Activated T-helper 17 cell treated with anti-CD3 and anti-CD28 coated beads, Interleukin-2, amount 50 U/mL, for 72 hours (primary cell): ENCODE data around the gene PRICKLE1. TPM values are rescaled to one million over a fixed set of nuclear protein-coding genes. Genes with fewer than 3 reads are reported as not detected.
"Not testable (repeated sequence)": the region's sequence is repeated elsewhere in the genome, so short reads cannot be mapped to it uniquely, and the experiment has no call there.

Experiments used
- ATAC-seq: fragments of 150-1000 bp; cut with Tn5 transposase; replicated peaks from 2 replicates; pipeline ENCODE4 v1.10.0; 2021; ENCODE audit warnings: mild to moderate bottlenecking, moderate library complexity
- H3K27ac Mint-ChIP-seq: one replicate; pipeline ENCODE4 v1.8.0; 2022; ENCODE audit warnings: mixed read lengths
- H3K27me3 Mint-ChIP-seq: one replicate; pipeline ENCODE4 v1.8.0; 2022; ENCODE audit warnings: mixed read lengths
- H3K36me3 Mint-ChIP-seq: one replicate; pipeline ENCODE4 v1.8.0; 2022; ENCODE audit warnings: low read depth, mild to moderate bottlenecking, mixed read lengths
- H3K4me1 Mint-ChIP-seq: one replicate; pipeline ENCODE4 v1.8.0; 2022; ENCODE audit warnings: mixed read lengths
- H3K4me3 Mint-ChIP-seq: one replicate; pipeline ENCODE4 v1.8.0; 2022; ENCODE audit warnings: mild to moderate bottlenecking, mixed read lengths
- H3K9me3 Mint-ChIP-seq: one replicate; pipeline ENCODE4 v1.8.0; 2022; ENCODE audit warnings: mixed read lengths
- total RNA-seq, 2 donors: library from RNA; stranded (reverse); gene quantifications; one replicate each; pipeline ENCODE4 v1.2.3, GENCODE V29; 2022

The PRICKLE1 gene
- total RNA-seq, 2 donors from 2014 or later, result not detected

- no peak overlapping the region for H3K27ac Mint-ChIP-seq
- no peak for ATAC-seq
- no peaks in the 10 kb centered on the region for H3K9me3 Mint-ChIP-seq
- no peaks in the 10 kb centered on the region for H3K36me3 Mint-ChIP-seq
- H3K4me1 Mint-ChIP-seq, result no peaks in the 10 kb centered on the region
- peaks cover 10% of the 10 kb centered on the region for H3K27me3 Mint-ChIP-seq
- no peak overlapping the region for H3K4me3 Mint-ChIP-seq
Observed at GRCh38 chr12:42550800-42551199, 38.7 kb downstream of the PRICKLE1 start.

DNA sequence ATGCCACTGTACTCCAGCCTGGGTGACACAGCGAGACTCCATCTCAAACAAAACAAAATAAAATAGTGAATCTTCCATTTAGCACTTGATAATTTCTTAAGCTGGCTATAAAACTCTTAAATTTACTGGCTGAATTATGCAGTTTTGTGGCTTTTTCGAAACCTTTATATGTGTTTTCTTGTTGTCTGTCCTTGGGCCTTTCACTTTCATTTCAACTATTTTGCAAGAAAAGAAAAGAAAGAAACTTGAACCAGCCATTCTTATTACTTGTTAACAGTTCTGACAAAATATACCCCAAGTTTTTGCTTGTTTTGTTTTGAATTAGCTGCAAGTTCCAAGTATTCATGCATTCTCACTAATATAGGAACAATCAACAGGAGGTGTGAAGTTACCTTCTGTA, 42.8 kb downstream of the PRICKLE1 start:
- Mint-ChIP-seq H3K4me1 (no peaks in the 10 kb centered on the region), H3K4me3 (no peak overlapping the region), H3K36me3 (no peaks in the 10 kb centered on the region), H3K27me3 (peaks cover 20% of the 10 kb centered on the region), H3K9me3 (no peaks in the 10 kb centered on the region), H3K27ac (no peak overlapping the region)
- ATAC-seq, result no peak

GRCh38 chr12:42541965-42542364, 47.6 kb downstream of the PRICKLE1 start:
- Mint-ChIP-seq H3K27me3 (peaks cover 23% of the 10 kb centered on the region), H3K4me3 (no peak overlapping the region), H3K4me1 (no peaks in the 10 kb centered on the region), H3K9me3 (no peaks in the 10 kb centered on the region), H3K36me3 (no peaks in the 10 kb centered on the region), H3K27ac (no peak overlapping the region)
- ATAC-seq, result no peak

- not testable (repeated sequence) for H3K9me3 Mint-ChIP-seq, H3K27ac Mint-ChIP-seq, ATAC-seq, H3K36me3 Mint-ChIP-seq, H3K4me3 Mint-ChIP-seq, H3K4me1 Mint-ChIP-seq
- H3K27me3 Mint-ChIP-seq, result peaks cover 27% of the 10 kb centered on the region
Observed at GRCh38 chr12:42541308-42541707, 48.2 kb downstream of the PRICKLE1 start.

DNA sequence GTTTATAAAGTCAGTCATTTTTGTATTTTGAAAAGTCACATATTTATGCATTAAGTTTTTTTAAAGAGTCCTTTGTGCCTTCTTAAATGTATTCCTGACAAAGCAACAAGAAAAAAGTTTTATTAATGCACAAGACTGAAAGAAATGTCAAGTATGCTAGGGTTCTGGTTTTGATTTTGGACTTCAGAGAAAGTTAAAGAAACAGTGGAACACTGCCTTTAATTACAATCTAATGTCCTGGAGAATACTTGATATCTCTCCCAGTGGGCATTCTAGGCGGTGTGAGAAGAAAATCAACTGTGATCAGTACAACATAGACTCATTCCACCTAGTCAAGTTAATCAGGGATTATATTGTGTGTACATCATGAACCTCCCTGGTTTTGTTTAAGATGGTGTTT, 49.9 kb downstream of the PRICKLE1 start:
- Mint-ChIP-seq H3K27ac (no peak overlapping the region), H3K4me3 (no peak overlapping the region), H3K27me3 (peaks cover 27% of the 10 kb centered on the region), H3K4me1 (no peaks in the 10 kb centered on the region), H3K9me3 (no peaks in the 10 kb centered on the region), H3K36me3 (no peaks in the 10 kb centered on the region)
- no peak for ATAC-seq

- no peak overlapping the region for H3K4me3 Mint-ChIP-seq
Observed at GRCh38 chr12:42538203-42538602, 51.3 kb downstream of the PRICKLE1 start.

GRCh38 chr12:42534184-42534838, 55.2 kb downstream of the PRICKLE1 start:
- H3K4me3 Mint-ChIP-seq, result no peak overlapping the region
- no peaks in the 10 kb centered on the region for H3K4me1 Mint-ChIP-seq
- no peak overlapping the region for H3K27ac Mint-ChIP-seq
- no peak for ATAC-seq
- no peaks in the 10 kb centered on the region for H3K36me3 Mint-ChIP-seq
- peaks cover 21% of the 10 kb centered on the region for H3K27me3 Mint-ChIP-seq
- H3K9me3 Mint-ChIP-seq, result no peaks in the 10 kb centered on the region

More at GRCh38 chr12:42538203-42538602, 51.3 kb downstream of the PRICKLE1 start:
- Mint-ChIP-seq H3K4me1 (no peaks in the 10 kb centered on the region), H3K27ac (no peak overlapping the region), H3K9me3 (no peaks in the 10 kb centered on the region), H3K36me3 (no peaks in the 10 kb centered on the region), H3K27me3 (peaks cover 31% of the 10 kb centered on the region)
- no peak for ATAC-seq

DNA sequence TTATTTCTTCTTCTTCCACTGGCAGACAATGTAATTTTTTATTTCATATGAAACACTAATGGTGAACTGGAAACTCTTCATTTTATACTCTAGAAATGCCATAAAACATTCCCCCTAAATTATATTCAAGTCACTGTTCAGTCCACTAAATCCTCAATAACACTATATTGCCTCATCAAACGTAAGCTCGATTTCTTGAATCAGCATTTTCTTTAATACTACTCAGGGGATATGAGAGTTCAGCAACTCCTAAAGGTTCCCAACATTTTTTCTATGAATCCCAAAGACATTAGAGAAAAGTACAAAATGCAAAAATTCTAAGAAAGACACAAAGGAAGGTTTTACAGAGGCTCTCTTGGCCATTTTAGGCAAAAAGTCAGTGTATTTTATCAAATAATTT, 59.3 kb downstream of the PRICKLE1 start:
- Mint-ChIP-seq H3K27me3 (peaks cover 15% of the 10 kb centered on the region), H3K36me3 (no peaks in the 10 kb centered on the region), H3K9me3 (no peaks in the 10 kb centered on the region), H3K4me3 (no peak overlapping the region), H3K4me1 (no peaks in the 10 kb centered on the region), H3K27ac (no peak overlapping the region)
- ATAC-seq, result no peak

GRCh38 chr12:42525444-42525843, 64.1 kb downstream of the PRICKLE1 start:
- H3K27me3 Mint-ChIP-seq, result peaks cover 7% of the 10 kb centered on the region

GRCh38 chr12:42524716-42525115, 64.8 kb downstream of the PRICKLE1 start:
- H3K36me3 Mint-ChIP-seq, result no peaks in the 10 kb centered on the region
- H3K9me3 Mint-ChIP-seq, result no peaks in the 10 kb centered on the region
- no peaks in the 10 kb centered on the region for H3K4me1 Mint-ChIP-seq
- no peak for ATAC-seq
- no peak overlapping the region for H3K27ac Mint-ChIP-seq
- peaks cover 7% of the 10 kb centered on the region for H3K27me3 Mint-ChIP-seq
- H3K4me3 Mint-ChIP-seq, result no peak overlapping the region

More at GRCh38 chr12:42525444-42525843, 64.1 kb downstream of the PRICKLE1 start:
- H3K4me1 Mint-ChIP-seq, result no peaks in the 10 kb centered on the region
- no peak overlapping the region for H3K4me3 Mint-ChIP-seq
- no peak for ATAC-seq
- no peaks in the 10 kb centered on the region for H3K36me3 Mint-ChIP-seq
- H3K9me3 Mint-ChIP-seq, result no peaks in the 10 kb centered on the region
- no peak overlapping the region for H3K27ac Mint-ChIP-seq

- no peaks in the 10 kb centered on the region for H3K4me1 Mint-ChIP-seq
- no peak for ATAC-seq
Observed at GRCh38 chr12:42516573-42516972, 73.0 kb downstream of the PRICKLE1 start.

DNA sequence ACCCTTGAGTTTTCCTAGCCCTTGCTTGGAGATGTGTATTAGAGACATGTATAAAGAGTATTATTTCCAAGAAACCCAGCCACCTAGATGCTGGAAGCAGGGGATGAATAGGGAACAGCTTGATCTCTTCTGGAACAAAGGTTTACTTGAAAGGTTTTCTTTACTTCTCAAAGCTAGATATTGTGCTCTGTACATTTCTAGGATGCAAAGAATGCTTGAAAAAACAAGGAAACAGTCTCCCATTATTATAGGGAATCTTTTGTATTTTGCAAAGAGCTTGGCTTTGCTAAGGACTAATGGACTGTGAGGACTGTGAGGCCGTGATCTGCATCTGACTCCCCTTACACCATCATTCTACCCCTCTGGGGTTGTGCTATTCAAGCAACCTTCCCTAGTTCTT, 77.9 kb downstream of the PRICKLE1 start:
- Mint-ChIP-seq H3K9me3 (peaks cover 4% of the 10 kb centered on the region), H3K27ac (no peak overlapping the region), H3K4me1 (no peaks in the 10 kb centered on the region), H3K36me3 (no peaks in the 10 kb centered on the region), H3K27me3 (peaks cover 6% of the 10 kb centered on the region), H3K4me3 (no peak overlapping the region)
- no peak for ATAC-seq

More at GRCh38 chr12:42516573-42516972, 73.0 kb downstream of the PRICKLE1 start:
- Mint-ChIP-seq H3K4me3 (no peak overlapping the region), H3K27me3 (peaks cover 3% of the 10 kb centered on the region), H3K36me3 (no peaks in the 10 kb centered on the region), H3K27ac (no peak overlapping the region), H3K9me3 (peaks cover 6% of the 10 kb centered on the region)

DNA sequence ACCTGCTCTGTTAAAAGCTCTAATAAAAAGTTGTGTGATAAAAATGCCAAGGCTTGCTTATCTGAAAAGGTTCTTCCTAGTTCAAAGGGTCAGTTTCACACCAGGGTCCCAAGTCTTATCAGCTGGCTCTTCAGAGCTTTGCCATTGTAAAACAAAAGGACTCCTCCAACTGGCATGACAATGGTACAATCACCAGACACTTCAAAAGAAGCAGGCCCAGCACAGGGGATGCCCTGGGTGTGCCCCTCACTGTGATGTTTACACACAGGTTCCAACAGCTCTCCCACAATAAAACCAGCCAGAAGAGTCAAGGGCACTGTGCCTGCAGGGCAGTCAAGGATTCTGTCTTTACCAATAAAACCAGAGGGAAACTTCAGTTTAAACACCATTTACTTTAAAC, 78.7 kb downstream of the PRICKLE1 start:
- Mint-ChIP-seq H3K4me3 (no peak overlapping the region), H3K27me3 (peaks cover 6% of the 10 kb centered on the region), H3K36me3 (no peaks in the 10 kb centered on the region), H3K9me3 (no peaks in the 10 kb centered on the region), H3K27ac (no peak overlapping the region), H3K4me1 (no peaks in the 10 kb centered on the region)
- ATAC-seq, result no peak

- peaks cover 6% of the 10 kb centered on the region for H3K27me3 Mint-ChIP-seq
- H3K27ac Mint-ChIP-seq, result no peak overlapping the region
- H3K4me3 Mint-ChIP-seq, result no peak overlapping the region
- ATAC-seq, result no peak
- H3K4me1 Mint-ChIP-seq, result no peaks in the 10 kb centered on the region
- no peaks in the 10 kb centered on the region for H3K36me3 Mint-ChIP-seq
- no peaks in the 10 kb centered on the region for H3K9me3 Mint-ChIP-seq
Observed at GRCh38 chr12:42508913-42509460, 80.6 kb downstream of the PRICKLE1 start.

DNA sequence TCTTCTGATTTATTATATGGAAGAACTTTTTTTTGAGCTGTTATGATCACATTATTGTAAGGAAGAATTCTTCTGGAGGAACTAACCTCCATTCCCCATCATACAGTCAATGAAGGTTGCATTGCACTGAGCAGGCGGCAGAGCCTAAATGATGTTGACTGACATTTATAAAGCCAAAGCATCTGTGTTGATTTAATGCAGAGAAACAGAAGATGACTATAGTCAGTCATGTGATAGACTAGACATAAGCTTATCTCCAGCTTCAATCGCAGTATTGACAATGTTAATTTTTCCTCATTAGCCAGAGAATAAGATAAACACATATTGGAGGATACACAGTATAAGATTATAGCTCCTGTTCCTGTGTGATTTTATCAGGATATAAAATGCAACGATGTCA, 82.0 kb downstream of the PRICKLE1 start:
- H3K4me1 Mint-ChIP-seq, result no peaks in the 10 kb centered on the region
- H3K27me3 Mint-ChIP-seq, result peaks cover 5% of the 10 kb centered on the region
- no peak for ATAC-seq
- no peaks in the 10 kb centered on the region for H3K36me3 Mint-ChIP-seq
- H3K4me3 Mint-ChIP-seq, result no peak overlapping the region
- H3K27ac Mint-ChIP-seq, result no peak overlapping the region
- H3K9me3 Mint-ChIP-seq, result no peaks in the 10 kb centered on the region
